HG02870 (cell line): Measurements from ENCODE around the gene NSMCE3.

Source experiments
- ATAC-seq: cut with Tn5 transposase; IDR thresholded peaks from one replicate; pipeline ENCODE4 v1.9.1; 2021; ENCODE audit warnings: mild to moderate bottlenecking, moderate library complexity; ENCODE audit not compliant: unreplicated experiment

NSMCE3 gene

DNA sequence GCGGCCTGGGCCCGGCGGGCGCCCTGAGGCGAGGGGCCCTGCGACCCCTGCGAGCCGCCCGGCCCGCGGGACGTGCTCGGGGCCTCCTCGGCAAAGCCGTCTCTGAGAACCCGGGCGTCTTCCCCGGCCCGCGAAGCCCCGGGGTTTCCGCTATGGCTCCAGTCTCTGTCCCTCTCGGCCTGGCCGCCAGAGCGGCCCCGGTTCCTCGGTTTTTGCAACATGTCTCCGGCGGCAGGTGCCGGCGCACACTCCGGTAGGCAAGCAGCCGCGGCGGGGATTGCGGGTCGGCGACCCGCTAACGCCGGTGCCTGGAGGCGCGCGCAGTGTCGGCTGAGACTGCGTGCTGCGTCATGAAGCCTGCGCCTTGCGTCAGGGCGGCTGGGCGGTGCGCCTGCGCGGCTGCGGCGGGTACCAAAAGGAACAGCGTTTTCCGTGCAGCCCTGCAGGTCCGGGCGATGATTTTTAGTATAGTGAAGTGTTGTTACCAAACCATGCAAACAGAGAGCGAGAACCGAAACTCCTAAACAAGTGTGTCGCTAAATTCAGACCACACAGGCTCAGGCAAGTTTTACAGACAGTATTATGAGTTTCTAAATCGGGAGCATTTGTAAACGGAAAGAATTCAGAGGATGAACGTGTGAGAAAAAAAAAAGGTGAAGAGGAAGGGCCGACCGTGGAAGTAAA is at the start of gene NSMCE3:
NSMCE3 (minus strand) TSS at position 338 of the 684 bp plus-strand sequence; CDS start at position 221, 117 bp downstream.
- ATAC-seq, result peak; percentile 82

DNA sequence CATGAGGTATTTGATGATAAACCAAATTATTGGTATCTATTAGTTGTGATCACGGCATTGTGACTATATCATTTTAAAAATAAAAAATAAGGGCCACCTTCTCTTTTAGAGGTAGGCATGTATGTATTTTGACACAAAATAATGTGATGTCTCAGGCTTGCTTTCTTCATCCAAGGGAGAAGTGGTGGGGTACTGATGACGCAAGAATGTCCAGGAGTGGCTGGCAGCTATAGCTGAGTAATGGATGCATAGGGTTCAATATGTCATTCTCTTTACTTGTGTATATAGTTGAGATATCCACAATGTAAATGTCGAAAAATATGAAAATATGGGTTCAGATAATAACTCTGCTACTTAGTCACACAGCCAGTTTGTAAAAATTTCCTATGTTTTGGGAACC is 46.8 kb upstream of the NSMCE3 start:
- no peak for ATAC-seq

DNA sequence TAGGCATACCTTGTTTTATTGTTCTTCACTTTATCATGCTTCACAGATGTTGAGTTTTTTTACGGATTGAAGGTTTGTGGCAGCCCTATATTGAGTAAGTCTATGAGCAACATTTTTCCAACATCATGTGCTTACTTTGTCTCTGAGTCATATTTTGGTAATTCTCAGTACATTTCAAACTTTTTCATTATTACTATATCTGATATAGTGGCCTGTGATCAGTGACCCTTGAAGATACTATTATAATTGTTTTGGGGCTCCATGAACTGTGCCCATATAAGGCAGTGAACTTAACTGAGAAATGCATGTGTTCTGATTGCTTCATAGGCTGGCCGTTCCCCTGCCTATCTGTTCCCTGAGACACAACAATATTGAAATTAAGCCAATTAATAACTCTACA is 42.8 kb upstream of the NSMCE3 start:
- ATAC-seq, result peak; percentile 56

DNA sequence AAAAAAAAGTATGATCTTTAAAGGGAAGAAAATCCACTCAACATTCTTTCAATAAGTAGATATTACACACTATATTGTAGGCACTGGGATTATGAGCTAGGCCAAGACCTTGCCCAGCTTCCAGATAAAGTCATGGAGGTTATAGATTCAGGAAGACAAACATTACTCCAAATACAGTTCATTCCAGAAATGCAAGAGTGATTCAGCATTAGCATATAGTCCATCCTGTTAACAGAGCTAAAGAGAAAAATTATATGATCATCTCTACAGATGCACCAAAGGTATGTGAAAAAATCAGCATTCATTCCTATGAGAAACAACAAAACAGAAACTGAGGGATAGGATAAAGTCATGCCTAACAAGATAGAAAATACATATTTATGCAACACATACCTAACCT is 42.1 kb upstream of the NSMCE3 start:
- no peak for ATAC-seq

DNA sequence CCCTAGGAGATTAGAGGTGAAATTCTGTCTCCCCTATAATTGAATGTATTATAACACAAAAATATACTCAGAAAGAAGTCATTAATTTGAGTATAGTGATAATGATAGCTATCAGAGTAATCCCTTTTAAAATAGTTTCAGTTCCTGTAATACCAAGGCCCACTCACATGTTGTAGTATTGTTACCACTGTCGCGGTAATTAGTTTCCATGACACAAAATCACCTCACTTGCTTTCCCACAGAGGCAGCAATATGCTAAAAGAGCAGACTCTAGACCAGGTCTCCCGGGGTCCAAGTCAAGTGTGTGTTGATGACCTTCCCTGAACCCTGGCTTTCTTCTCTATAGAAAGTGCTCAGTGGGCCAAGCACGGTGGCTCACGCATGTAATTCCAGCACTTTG is 39.5 kb upstream of the NSMCE3 start:
- ATAC-seq, result peak; percentile 49

DNA sequence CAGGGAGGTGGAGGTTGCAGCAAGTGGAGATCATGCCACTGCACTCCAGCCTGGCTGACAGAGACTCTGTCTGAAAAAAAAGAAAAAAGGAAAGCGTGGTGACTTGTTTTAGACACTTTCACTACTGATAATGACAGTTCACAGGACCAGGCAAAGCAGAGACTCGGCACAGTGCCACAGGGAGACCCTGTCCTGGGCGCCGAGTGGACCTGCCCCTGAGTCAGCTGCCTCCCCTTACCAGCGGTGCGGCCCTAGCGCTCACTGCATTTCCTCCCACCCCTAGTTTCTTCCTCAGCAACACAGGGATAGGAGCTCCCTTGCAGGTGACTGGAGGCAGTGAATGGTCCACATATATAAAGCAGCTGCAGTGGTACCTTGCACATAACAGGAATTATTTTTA is 38.7 kb upstream of the NSMCE3 start:
- no peak for ATAC-seq

DNA sequence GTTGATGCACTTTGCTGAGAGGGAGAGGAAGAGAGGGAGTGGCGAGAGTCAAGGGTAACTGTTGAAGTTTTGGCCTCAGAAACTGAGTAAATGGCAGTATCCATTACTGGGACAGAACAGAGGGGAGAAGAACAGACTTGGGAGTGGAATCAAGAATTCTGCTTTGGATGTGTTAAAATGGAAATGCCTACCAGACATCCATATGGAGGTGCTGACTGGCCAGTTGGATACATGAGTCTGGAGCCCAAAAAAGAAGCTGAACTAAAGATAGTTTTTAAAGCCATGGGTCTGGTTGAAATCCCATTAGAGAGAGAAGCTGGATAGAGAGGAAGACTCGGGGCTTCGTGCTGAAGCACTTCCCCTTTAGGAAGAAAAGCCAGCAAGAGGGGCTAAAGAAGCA is 35.9 kb upstream of the NSMCE3 start:
- no peak for ATAC-seq

DNA sequence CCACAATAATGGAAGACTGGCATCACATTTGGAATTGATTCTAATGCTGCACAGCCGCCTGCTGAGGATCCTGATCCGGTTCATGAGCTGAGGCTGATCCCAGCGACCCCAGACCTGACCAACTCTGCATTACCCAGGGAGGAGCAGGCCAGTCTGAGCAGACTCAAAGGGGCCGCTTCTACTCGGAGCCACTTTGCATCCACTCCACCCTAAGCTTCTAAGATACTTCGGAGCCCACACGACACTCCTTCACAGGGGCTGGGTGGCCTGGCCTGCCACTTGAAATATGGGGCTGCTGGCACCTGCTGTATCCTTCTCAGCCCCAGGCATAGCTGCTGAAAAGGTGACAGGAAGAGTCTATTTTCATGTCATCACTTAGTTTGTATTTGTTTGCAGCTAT is 33.2 kb upstream of the NSMCE3 start:
- ATAC-seq, result no peak

DNA sequence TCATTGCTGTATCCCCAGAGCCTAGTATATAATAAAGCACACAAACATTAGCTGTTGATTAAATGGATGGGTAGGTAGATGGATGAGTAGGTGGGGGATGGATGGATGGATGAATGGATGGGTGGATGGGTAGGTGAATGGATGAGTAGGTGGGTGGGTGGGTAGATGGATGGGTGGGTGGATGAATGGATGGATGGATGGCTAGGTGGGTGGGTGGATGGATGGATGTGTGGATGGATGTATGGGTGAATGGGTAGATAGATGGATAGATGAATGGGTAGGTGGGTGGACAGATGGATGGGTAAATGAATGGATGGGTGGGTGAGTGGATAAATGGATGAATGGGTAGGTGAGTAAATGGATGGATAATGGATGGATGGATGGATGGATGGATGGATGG is 30.2 kb upstream of the NSMCE3 start:
- no peak for ATAC-seq

DNA sequence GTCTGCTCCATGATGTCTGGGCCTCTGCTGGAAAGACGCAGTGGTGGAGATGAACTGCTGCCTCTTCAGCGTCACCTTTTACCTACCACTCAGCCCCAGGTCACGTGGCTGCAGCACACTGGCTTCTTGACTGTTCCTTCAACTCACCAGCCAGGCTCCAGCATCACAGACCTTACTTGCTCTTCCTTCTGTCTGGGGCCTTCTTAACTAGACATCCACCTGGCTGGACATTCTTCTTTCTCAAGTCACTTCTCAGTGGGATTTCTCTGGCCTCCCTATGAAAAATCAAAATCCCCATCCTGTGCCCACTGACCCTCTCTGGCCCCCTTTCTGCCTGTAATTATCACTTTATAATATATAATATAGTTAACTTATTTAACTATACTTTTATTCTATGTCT is 29.7 kb upstream of the NSMCE3 start:
- ATAC-seq, result no peak

DNA sequence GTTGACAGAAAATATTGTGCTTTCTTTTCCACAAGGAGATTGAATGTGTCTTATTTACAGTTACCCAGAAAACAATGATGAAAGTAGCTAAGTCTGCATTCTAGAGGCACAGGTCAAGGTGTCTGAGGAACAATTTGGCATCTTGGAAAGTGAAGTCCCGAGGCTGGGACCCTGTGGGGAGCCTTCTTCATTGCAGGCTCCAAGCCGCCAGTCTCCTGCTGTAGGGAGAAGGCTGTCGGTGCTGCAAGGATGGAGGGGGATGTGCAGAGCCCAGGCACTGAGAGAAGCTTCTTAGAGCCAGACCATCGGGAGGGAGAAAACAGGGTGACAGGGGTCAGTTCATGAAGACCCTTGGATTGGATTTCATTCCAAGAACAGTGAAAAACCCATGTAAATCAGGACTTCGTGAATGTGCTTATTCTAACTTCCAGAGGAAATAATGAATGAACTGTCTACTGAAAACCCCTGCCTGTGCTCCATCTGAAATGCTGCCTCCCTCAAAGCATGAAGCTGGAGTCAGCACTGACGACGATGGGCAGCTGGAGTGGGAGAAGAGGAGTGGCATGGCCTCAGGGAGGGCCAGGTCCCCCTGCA is 25.2 kb upstream of the NSMCE3 start:
- ATAC-seq, result no peak

DNA sequence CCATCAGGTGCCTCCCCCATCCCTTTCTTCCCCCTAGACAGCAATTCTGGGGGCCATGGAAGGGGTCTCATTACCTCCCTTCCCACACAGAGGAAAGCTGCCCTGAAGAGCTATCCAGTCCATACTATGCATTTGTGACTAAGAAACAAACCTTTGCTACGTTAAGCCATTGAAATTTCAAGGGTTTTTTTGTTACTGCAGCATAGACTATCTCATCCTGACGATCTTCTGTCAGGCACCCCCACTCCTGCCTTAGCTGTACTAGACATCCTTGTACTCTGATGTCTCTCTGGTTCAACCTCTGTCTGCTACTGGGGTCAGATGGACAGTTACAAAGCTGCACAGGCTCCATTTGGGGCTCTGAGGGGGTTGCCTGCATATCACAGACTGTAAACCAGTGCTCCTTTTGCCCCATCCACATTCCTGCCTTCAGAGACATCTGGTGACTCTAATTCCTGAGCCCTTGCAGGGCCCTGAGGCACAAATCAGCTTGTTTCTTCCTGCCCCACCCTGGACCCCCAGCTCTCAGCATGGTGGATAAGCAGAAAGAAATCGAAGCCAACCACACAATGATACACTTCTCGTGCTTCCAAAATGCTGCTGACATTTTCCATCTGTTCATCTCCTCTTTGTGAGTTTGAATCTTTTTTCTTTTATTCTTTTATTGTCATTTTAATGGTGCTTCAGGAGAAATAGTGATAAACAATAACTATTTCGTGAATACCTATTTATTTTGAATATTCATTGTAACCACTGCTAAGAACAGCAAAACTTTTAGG is 21.6 kb upstream of the NSMCE3 start:
- ATAC-seq, result no peak

DNA sequence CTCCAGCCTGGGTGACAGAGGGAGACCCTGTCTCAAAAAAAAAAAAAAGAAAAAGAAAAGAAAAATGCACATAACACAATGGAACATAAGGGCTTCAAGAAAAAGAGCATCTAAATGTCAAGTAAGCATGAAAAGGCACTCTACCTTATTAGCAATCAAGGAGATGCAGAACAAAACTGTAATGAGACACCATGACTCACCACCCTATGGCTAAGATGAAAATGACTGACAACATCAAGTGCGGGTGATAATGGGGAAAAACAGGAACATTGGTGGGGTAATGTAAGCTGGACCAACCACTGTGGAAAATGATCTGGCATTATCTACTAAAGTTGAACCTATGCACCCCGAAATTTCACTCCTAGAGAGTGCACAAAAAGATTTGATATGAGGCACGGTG is 19.6 kb upstream of the NSMCE3 start:
- ATAC-seq, result no peak

DNA sequence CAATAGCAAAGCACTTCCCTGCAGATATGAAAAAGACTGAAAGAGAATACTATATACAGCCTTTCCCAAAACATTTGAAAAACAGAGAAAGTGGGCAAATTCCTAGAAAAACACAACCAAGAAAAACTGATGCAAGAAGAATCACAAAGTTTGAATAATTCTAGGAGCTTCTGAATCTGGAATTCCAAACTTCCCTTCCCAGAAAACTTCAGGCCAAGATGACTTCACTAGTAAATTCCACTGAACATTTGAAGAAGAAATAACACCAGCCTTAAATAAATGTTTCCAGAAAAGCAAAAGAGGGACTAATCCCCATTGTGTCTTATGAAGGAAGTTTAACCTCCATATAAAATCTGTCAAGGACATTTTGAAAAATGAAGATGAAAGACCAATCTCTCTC is 15.8 kb upstream of the NSMCE3 start:
- no peak for ATAC-seq

DNA sequence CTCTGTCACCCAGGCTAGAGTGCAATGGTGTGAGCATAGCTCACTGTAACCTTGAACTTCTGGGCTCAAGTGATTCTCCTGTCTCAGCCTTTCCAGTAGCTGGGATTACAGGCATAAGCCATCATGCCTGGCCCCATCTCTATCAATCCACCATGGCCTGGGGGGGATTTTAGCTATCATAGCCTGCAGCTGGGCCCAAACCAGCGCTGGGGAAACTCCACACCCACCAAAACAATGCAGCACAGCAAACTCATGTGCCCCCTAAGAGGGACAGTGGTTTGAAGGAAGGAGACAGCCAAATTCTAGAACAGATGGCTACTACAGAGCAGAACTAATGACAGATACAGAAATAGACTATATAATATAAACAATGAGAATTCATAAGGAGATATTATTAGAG is 13.8 kb upstream of the NSMCE3 start:
- ATAC-seq, result no peak

DNA sequence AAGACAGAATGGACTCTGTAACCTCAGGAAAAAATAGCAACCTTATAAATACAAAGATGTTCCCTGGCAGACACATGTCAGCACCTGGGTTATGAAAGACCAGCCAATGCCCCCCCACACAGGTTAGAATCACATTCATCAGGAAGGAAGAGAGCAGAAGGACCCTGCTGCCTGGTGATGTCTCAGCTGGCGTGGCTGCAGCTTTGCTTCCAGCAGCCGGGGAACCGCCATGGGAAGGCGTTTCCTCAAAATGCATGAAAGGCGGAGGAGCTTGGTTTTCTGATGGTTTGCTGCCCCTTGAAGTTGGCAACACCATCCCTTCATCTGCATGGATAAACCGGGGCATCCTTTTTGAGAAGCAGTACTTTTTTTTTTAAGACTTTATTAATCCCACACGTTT is 10.9 kb upstream of the NSMCE3 start:
- no peak for ATAC-seq

DNA sequence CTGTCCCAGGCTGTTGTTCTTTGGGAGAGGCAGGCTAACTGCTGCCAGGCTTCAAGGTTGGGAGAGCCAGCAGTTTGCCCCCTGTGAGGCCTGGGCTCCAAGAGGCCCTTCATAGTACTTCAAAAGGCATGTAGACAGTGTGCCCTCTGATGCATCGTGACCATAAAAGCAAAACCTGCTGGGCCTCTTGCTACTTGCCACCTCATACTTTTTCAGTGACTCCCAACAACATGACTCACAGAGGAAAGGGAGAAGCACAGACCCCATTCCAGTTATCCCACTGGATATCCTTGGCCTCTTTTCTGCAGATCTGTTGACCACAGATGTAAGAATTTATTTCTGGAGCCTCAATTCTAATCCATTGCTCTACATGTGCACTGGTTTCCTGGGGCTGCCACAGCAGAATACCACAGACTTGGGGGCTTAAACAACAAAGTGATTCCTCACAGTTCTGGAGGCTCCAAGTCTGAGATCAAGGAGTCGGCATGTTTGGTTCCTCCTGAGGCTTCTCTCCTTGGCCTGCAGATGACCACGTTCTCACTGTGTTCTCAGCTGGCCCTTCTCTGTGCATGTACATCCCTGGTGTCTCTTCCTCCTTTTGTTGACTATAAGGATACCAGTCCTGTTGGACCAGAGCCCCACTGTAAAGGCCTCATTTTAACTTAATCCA is 8.9 kb upstream of the NSMCE3 start:
- no peak for ATAC-seq

DNA sequence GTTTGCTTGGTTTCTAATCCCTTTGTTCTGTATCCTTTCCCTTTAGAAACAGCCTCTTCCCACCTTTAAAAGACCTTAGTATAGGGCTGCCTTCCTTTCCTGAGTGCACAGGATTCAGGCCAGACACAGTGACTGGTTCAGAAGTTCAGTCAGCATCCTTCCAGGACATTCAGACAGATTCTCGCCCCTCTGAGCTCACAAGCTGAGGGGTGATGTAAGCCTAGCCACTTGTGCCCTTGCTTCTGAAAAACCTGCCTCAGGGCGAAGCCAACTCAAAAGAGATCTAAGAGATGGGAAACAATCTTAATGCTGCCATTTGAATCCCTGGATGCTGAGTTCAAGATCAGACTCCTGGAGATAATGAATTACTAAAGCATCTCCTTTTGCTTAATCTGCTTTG is 6.7 kb upstream of the NSMCE3 start:
- ATAC-seq, result no peak

DNA sequence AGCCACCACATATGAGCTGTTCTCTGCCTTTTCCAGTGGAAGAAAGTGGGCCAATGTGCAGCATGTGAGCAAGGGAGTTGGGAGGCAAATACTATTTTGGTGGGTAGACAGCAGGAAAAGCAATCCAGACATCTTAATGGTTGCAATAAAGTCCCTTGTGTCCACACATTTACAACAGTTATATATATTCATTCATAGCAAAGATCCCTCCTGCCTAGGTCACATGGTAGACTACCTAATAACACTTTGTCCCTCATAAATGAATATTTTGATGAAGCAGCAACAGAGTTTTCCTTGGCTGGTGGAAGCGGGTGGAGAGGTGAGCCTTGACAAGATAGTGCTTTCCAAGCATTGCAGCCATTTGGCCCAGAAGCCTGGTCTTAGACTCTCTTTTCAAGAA is 6.2 kb upstream of the NSMCE3 start:
- ATAC-seq, result no peak

DNA sequence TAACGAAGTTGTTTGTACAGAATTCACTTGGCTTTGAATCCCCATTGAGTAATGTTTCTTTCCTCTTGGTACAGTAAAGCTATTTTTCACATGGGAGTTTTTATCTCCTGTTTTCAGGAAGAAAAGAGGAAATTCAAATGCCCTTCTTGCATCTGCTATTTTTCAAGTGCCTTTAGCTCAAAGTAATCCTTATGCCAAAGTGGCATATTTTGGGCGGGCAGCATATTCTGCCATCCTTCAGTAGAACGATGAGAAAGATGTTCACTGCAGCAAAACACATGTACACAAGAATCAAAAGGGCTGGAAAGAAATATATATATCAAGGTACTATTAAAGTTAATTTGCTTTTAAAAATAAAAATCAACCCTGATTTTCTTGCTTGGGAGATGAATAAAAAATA is 5.3 kb upstream of the NSMCE3 start:
- no peak for ATAC-seq

DNA sequence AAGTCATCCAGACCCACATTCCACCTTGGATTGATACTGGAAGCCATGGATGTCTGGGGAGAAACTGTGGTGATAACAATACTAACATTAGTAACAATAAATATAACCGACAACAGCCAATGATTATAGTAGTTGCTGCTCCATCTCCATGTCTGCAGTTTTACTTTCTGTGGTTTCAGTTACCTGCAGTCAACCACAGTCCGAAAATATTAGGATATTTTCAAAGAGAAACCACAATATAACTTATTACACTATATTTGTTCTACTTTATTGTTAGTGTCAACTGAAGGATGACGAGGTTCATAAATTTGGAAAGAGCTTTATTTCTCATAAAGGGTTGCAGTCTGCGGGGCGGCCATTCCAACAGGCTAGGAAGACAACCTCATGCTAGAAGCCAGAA is 2.6 kb upstream of the NSMCE3 start:
- no peak for ATAC-seq

DNA sequence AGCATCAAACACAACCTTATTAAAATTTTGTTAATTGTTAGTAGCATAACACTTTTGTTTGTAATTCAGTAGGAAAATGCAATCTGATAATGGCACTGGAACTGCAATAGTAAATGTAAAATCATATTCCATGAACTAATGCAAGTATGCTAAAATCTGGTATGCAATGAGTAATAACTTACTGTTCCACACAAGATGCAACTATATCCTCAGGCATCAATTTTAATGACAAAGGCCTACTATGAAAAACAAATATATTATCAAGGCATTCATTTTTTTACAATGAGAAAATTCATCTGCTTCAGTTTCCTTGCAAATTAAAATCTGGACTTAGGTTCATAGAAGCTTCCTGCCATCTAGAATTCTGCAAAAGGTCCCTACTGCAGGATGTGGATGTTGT is 1.4 kb upstream of the NSMCE3 start:
- no peak for ATAC-seq
